ENCODE measurements around the gene MAP6. TPM values are rescaled to one million over a fixed set of nuclear protein-coding genes. Genes with fewer than 3 reads are reported as not detected.

The MAP6 gene
- total RNA-seq, 2 donors from 2014 or later: 0.06 TPM; not detected in 1

DNA sequence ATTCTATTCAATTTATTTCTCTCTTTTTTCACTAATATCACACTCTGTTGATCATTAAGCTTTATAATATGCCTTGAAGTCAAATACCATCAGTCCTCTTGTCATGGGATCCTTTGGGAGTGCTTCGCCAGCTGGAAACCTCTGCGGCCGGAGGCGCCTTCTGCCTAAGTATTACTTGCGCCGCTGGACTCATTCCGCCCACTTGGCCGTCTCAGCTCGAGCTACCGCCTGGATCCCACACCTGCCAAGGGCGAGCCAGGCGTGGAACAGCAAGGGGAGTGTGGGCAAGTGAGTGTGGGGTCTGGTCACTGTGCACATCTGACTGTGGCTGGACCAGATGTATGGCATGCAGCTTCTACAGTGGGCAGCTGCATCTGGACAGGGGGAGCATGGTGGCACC is 9.1 kb upstream of the MAP6 start:
- DNase-seq (ENCODE audit: low spot score in 2 of 2) (no peak), ATAC-seq (no peak)
- Mint-ChIP-seq H3K27ac (no peak overlapping the region), H3K36me3 (no peaks in the 10 kb centered on the region), H3K9me3 (peaks cover 0 to 3% of the 10 kb centered on the region in 2 donors)

DNA sequence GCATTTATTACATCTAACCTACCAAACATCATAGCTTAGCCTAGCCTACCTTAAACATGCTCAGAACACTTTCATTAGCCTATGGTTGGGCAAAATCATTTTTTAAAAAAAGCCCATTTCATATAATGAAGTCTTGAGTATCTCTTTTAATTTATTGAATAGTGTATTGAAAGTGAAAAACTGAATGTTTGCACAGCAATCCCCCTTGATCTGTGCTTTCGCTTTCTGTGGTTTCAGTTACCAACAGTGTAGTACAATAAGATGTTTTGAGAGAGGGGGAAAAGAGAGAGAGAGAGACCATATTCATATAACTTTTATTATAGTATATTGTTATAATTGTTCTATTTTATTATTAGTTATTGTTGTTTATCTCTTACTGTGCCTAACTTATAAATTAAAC is 8.4 kb upstream of the MAP6 start:
- Mint-ChIP-seq H3K27ac (no peak overlapping the region), H3K36me3 (peaks cover 0 to under 1% of the 10 kb centered on the region in 2 donors), H3K9me3 (peaks cover 0 to 3% of the 10 kb centered on the region in 2 donors)
- ATAC-seq (peak in 1 of 2 donors; percentile 69), DNase-seq (ENCODE audit: low spot score in 2 of 2) (no peak)

DNA sequence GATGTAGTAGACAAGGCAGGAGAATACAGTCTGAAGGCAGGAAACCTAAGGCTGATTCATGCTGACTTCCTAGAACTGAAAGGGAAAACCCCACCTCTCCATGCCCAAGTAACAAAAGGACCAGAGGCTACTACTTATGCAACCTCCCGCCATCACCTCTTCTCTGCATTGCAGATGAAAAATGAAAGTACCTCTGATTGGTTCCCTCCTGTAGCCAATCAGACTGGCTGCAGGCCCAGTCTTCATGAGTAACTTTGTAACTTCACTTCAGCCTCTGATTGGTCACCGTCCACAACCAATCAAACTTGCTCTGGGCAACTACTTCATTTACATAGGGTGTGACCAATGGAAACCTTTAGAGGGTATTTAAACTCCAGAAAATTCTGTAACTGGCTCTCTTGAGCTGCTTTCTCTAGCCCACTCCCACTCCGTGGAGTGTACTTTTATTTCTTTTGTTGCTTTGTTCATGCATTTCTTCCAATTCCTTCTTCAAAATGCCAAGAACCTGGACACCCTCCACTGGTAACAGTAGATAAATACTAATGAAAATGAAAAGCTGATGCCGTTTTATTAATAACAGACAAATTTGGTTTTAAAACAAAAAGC is 5.2 kb upstream of the MAP6 start:
- Mint-ChIP-seq H3K36me3 (peaks cover 0 to 4% of the 10 kb centered on the region in 2 donors), H3K9me3 (peaks cover 0 to 8% of the 10 kb centered on the region in 2 donors), H3K27ac (no peak overlapping the region)
- DNase-seq (ENCODE audit: low spot score in 2 of 2) (peak; percentile 35 to 74), ATAC-seq (peak; percentile 89 to 98)

DNA sequence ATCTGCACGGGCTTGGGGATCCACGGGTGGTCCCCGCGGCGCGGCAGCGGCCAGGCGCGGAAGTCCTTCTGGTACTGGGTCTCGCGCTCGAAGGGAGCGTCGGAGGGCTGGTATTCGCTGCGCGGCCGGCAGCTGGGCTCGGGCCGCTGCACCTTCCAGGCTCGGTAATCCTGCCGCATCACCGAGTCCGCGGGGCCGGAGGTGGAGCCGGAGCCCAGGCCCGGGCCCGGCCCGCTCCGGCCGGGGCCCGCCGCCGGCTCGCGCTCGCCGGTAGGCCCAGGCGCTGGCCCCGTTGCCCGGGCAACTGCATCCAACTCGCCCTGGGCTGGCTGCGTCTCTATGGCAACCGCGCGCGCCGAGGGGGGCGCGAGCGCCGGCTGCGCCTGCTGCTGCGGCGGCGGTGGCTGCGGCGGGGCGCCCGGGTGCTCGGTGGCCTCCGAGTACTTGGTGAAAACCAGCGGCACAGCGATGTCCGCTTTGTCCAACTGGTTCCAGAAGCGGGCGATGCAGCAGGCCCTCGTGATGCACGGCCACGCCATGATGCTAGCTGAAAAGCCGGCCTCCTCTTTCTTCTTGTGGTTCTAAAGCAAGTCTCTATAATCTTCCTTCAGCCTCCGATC is 897 bp downstream of the MAP6 start:
- peak in 1 of 2 donors; percentile 33 for DNase-seq (ENCODE audit: low spot score in 2 of 2)
- H3K36me3 Mint-ChIP-seq: peaks cover 0 to 21% of the 10 kb centered on the region in 2 donors
- peak overlapping the region in 1 of 2 donors; percentile 91 for H3K27ac Mint-ChIP-seq
- peak; percentile 29 to 51 for ATAC-seq
- H3K9me3 Mint-ChIP-seq: peaks cover 0 to 5% of the 10 kb centered on the region in 2 donors

DNA sequence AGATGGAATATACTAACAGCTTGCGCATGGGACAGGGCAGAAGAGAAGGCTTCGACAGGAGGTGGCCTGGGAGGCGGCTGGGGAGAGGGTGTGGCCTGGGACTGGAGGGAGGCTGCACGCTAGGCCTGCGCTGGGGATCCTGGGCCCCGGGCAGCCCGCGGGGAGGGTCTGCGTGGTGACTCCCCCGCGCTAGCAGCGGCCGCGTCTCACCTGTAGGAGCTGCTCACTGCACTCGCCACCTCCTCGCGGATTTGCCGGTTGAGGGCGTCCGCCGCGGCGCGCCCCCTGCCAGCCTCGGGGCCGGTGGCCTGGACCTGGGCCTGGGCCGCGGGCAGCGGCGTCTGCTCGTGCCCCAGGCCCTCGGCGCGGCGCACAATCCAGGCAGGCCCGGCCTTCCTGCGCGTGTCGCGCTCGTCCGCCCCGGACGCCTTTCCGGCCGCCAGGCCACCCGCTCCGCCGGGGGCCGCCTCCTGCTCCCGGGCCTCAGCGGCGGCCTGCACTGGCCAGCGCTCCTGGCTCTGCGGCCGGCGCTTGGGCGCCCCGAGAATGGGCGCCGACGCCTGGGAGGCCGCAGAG is 1.5 kb downstream of the MAP6 start:
- ATAC-seq (peak; percentile 34 to 45), DNase-seq (ENCODE audit: low spot score in 2 of 2) (no peak)
- peaks cover 0 to 21% of the 10 kb centered on the region in 2 donors for H3K36me3 Mint-ChIP-seq
- peaks cover 0 to 5% of the 10 kb centered on the region in 2 donors for H3K9me3 Mint-ChIP-seq
- H3K27ac Mint-ChIP-seq: no peak overlapping the region

DNA sequence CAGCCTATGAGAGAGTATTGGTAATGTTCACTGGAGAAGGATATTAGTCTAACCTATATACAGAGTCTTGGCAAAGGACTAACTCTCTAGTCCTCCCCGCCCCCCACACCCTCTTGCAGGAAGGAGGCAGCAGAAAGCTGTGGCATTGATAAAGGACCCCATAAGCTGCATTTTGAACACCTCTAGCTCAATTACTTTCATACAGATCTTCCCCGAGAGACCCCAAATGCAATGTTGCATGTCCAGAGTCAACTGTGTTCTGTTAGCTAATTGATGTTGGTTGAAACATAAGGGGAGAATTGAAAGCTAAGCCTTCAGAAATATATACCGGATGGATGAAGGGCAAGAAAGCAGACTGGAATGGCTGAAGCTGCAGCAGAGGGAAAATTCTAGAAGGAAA is 2.8 kb downstream of the MAP6 start:
- no peak for DNase-seq (ENCODE audit: low spot score in 2 of 2)
- Mint-ChIP-seq H3K27ac (no peak overlapping the region), H3K9me3 (no peaks in the 10 kb centered on the region), H3K36me3 (peaks cover 0 to 17% of the 10 kb centered on the region in 2 donors)
- ATAC-seq: no peak

DNA sequence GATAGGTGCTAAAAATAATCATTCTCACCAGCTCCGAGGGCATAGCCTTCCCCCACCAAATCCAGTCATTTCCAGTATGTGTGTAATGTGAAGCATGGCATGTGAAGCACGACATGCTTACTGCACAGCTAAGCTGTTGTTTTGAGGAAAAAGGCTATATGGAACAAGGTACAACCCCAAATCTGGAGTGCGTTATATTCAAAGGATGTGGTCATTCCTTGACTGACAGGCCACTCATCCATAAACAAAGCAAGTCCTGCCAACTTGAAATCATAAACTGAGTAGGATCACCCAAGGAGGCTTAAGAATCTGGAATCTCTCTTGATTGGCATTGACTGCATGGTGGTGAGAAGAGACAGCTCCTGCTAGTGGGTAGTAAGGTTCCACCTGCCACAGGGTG is 3.7 kb downstream of the MAP6 start:
- H3K36me3 Mint-ChIP-seq: peaks cover 0 to 17% of the 10 kb centered on the region in 2 donors
- ATAC-seq (no peak), DNase-seq (ENCODE audit: low spot score in 2 of 2) (no peak)
- H3K27ac Mint-ChIP-seq: no peak overlapping the region
- H3K9me3 Mint-ChIP-seq: no peaks in the 10 kb centered on the region

DNA sequence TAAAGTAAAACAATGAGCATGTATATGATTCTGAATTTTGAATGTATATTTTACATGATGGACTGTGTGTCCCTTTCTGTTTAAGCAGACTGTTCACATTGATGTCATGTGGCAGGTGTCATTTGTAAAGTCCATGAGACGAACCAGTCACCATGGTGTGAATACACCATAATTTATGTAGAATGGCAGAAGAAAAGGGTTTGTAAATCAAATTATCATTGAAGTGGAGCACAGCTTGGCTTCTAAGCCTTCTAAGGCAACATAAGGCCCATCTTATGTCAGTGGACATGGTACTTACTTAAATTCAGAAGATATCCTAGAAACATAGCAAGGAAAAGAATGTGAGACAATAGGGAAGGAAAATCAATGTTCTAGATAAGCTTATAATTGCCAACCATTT is 4.4 kb downstream of the MAP6 start:
- DNase-seq (ENCODE audit: low spot score in 2 of 2): no peak
- Mint-ChIP-seq H3K36me3 (peaks cover 0 to 17% of the 10 kb centered on the region in 2 donors), H3K27ac (no peak overlapping the region), H3K9me3 (no peaks in the 10 kb centered on the region)
- no peak for ATAC-seq

DNA sequence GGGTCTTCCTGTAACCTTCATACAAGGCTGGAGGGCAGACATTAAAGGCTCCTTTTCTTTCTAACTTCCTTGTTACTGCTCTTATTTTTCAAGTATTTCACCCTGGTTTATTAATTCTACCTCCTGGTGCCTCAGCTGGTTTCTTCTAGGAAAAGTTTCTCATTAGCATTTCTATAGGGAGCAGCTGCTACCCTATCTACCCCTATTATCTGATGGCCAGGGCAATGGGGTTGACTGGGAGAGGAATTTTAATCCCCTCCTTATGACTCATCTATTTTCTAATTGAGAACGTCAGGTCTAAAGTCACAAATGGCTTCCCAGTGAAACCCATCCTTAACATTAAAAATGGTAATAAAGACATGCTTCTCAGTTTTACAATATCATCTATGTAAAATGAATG is 5.0 kb downstream of the MAP6 start:
- no peaks in the 10 kb centered on the region for H3K9me3 Mint-ChIP-seq
- H3K36me3 Mint-ChIP-seq: peaks cover 0 to 17% of the 10 kb centered on the region in 2 donors
- DNase-seq (ENCODE audit: low spot score in 2 of 2) (no peak), ATAC-seq (no peak)
- H3K27ac Mint-ChIP-seq: no peak overlapping the region

DNA sequence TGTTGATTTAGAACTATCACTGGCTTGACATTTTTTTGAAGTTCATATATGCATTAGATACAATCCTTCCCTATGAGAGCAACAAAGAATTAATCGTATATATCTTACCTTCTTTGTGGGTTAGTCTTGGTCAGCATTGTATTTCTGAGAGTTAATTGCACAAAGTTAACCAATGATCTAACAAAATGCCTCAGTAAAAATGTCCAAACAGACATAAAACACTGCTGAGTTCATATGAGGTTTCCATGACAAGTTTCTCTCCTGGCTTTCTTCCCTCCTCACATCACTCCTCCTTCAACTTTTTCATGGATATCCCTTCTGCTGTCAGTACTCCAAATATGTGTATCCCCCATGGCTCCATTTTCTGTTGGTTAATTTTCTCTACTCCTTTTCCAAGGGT is 9.0 kb downstream of the MAP6 start:
- Mint-ChIP-seq H3K36me3 (no peaks in the 10 kb centered on the region), H3K9me3 (no peaks in the 10 kb centered on the region), H3K27ac (no peak overlapping the region)
- DNase-seq (ENCODE audit: low spot score in 2 of 2) (no peak), ATAC-seq (no peak)

DNA sequence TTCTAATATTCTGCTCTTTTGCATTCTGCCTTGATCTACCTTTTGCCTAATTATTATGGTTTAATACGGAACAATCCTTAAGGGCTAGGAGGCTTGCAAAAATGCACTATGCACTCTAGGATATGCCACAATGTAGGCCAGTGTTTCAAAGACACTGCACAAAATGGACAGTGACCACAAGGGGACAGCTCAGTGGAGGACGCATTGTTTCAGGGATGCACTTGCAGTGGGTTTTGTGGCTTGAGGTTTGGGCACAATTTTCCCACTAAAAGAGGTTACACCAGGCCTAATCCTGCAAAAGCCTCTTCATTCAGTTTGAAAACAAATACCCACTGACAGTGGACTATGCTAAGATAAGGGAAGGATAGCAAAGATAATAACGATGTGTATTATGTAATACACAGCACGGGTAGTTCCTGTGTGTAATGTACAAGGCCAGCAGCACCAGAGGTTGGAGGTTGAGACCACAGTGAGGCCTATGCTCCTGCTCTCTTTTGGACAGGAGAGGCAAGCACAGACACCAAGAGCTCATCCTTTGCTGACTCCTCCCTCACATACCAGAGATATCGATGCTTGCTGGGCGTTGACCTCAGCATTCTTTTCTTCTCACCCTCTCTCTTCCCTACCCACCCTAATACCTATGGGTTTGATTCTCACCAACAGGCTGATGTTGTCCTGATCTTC is 12.7 kb downstream of the MAP6 start:
- Mint-ChIP-seq H3K36me3 (no peaks in the 10 kb centered on the region), H3K27ac (no peak overlapping the region), H3K9me3 (no peaks in the 10 kb centered on the region)
- ATAC-seq (no peak), DNase-seq (ENCODE audit: low spot score in 2 of 2) (no peak)

DNA sequence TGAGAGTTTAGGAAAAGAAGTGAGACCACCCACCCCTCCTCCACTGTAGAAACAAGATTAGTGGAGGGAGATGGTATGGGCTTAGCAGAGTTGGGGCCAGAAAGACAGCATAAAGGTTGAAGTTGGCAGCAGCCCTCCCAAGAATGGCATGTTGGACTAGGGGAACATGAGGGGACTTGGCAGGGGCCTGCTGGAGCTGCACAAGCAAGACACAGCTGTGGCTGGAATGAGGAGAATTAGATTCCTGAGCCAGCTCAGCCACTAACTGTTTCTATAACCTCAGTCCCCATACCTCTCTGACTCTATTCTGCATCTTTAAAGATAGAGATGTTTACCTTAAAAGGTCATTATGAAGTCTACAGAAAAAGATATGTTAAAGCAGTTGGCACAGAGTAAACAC is 13.2 kb downstream of the MAP6 start:
- ATAC-seq (no peak), DNase-seq (ENCODE audit: low spot score in 2 of 2) (no peak)
- Mint-ChIP-seq H3K27ac (no peak overlapping the region), H3K9me3 (no peaks in the 10 kb centered on the region), H3K36me3 (no peaks in the 10 kb centered on the region)

DNA sequence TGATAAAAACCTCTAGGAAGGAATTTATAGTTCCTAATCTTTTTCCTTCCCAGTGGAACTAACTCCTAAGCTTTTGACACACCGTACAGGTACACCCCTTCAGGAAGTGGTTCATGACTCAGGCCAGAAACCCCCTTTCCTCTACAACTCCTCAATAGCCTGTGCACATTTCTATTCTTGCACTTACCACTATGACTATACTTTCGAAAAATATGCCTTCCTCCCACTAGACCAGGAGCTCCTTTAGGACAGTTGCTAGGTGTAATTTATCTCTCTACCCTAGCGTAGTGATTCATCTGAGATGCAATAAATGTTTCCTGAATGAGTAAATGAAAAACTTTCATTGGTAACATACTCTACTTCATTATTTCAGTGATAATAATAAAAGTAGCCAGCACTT is 14.5 kb downstream of the MAP6 start:
- no peaks in the 10 kb centered on the region for H3K9me3 Mint-ChIP-seq
- H3K27ac Mint-ChIP-seq: peak overlapping the region; percentile 4 to 5
- ATAC-seq (peak; percentile 97 to 99), DNase-seq (ENCODE audit: low spot score in 2 of 2) (no peak)
- H3K36me3 Mint-ChIP-seq: no peaks in the 10 kb centered on the region

DNA sequence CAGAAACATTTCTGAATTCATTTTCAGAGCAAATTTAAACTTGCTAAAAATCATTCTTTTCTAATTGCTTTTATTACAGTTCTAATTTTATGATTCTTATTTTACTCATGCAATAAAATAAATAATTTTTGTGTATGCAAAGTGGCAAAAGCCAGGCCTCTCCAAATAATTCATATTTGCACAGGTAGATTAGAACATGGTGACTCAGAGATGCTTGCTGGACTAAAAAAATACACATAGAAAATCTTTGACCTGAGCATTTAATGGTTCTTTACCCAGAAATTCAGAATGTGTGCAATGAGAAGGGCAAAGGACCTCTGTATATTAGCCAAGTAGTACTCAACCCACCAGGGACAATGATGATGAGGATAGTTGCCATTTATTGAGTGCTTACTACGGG is 15.3 kb downstream of the MAP6 start:
- ATAC-seq (no peak), DNase-seq (ENCODE audit: low spot score in 2 of 2) (no peak)
- Mint-ChIP-seq H3K9me3 (no peaks in the 10 kb centered on the region), H3K27ac (no peak overlapping the region), H3K36me3 (no peaks in the 10 kb centered on the region)

DNA sequence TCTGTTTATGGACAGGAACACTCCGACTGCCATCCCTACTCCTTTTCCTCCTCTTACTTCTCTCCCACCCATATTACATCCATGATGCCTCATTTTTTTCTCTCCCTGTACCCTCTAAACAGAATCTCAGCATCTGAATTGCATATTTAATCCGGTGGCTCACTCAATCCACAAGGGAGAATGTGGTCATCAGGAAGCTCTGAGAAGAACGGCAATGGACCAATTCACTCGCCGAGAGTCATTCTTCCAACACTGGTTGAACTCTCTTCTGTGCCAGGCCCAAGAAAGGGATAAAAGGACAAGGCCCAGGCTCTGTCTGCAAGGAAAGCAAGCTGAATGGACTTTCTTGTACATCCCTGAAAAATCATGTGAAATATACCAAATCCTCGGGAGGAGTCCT is 15.9 kb downstream of the MAP6 start:
- no peaks in the 10 kb centered on the region for H3K36me3 Mint-ChIP-seq
- no peak for DNase-seq (ENCODE audit: low spot score in 2 of 2)
- no peak for ATAC-seq
- no peak overlapping the region for H3K27ac Mint-ChIP-seq
- no peaks in the 10 kb centered on the region for H3K9me3 Mint-ChIP-seq

DNA sequence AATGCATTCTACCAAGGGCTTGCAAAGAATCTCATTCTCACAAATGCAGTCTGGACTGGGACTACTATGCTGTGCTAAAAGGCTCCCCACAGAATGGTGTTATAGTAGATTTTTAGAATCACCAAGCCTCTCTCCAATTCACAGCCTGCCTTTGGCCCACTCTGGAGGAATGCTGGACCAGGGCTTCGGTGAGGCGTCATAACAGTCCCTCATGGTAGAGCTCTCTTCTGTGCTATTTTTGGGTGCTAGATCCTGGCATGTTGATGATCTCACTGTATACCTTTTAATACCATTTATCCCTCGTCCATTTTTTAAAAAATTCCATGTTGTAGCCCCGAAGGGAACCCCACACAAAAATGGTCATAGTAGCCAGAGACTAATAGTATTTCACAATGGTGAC is 17.6 kb downstream of the MAP6 start:
- Mint-ChIP-seq H3K27ac (no peak overlapping the region), H3K9me3 (no peaks in the 10 kb centered on the region), H3K36me3 (no peaks in the 10 kb centered on the region)
- no peak for ATAC-seq
- DNase-seq (ENCODE audit: low spot score in 2 of 2): no peak

DNA sequence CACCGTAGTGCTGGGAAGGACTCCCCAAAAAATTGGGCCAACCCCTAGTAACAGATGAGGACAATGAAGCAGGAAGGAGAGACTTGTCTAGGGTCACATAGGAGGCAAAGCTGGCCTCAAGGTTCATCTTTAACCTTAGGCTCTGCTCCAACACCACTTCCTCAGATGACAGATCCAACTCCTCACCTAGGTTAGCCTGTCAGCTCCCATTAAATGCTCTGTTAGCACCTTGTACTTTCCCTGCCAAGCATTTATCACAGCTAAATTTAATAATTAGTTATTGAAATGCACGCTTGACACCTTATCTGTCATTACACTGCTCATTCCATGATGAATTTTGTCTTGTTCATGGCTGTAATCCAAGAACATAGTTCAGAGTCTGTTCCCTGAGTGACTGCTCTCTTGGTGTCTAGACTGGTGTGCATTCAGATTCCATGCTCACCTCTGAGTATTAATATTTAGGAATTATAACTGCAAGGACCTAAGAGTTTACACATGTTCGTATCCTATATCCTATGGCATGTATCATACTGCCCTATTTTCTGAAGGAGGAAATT is 18.6 kb downstream of the MAP6 start:
- Mint-ChIP-seq H3K9me3 (no peaks in the 10 kb centered on the region), H3K36me3 (no peaks in the 10 kb centered on the region), H3K27ac (no peak overlapping the region)
- DNase-seq (ENCODE audit: low spot score in 2 of 2): no peak
- ATAC-seq: no peak

Data from activated naive CD4-positive, alpha-beta T cell treated with anti-CD3 and anti-CD28 coated beads, Interleukin-2, amount 50 U/mL, for 72 hours (primary cell).